Neural progenitor cell (in vitro differentiated cells): ENCODE results near the gene MPO. TPM values are rescaled to one million over a fixed set of nuclear protein-coding genes. Genes with fewer than 3 reads are reported as not detected.

Experiments used
- DNase-seq: peaks from one replicate; pipeline ENCODE4 v3.0.0-alpha.2; 2016; ENCODE audit warnings: low spot score
- H2AFZ ChIP-seq: fragments of 200-600 bp; sonication (generic); replicated peaks from 2 replicates; pipeline ENCODE4 v1.6.1; 2016; ENCODE audit warnings: antibody characterized with exemption
- H3F3A ChIP-seq: fragments of 200-600 bp; sonication (generic); 2 replicates; pipeline ENCODE4 v1.6.1; 2016; ENCODE audit warnings: antibody characterized with exemption, low read depth
- H3K27ac ChIP-seq: fragments of 200-600 bp; sonication (generic); 2 replicates; pipeline ENCODE4 v1.5.1; 2016; ENCODE audit warnings: mild to moderate bottlenecking
- H3K27me3 ChIP-seq: fragments of 200-600 bp; sonication (generic); 2 replicates; pipeline ENCODE4 v1.6.1; 2016; ENCODE audit warnings: mild to moderate bottlenecking, moderate library complexity
- H3K36me3 ChIP-seq: fragments of 200-600 bp; sonication (generic); 2 replicates; pipeline ENCODE4 v1.5.1; 2016
- H3K4me1 ChIP-seq: fragments of 200-600 bp; sonication (generic); 2 replicates; pipeline ENCODE4 v1.6.1; 2016; ENCODE audit warnings: mixed run types
- H3K4me2 ChIP-seq: fragments of 200-600 bp; sonication (generic); 2 replicates; pipeline ENCODE4 v1.6.1; 2016
- H3K4me3 ChIP-seq: fragments of 200-600 bp; sonication (generic); 2 replicates; pipeline ENCODE4 v1.5.1; 2016
- H3K79me2 ChIP-seq: fragments of 200-600 bp; sonication (generic); 2 replicates; pipeline ENCODE4 v1.6.1; 2016; ENCODE audit warnings: low read depth
- H3K9ac ChIP-seq: fragments of 200-600 bp; sonication (generic); 2 replicates; pipeline ENCODE4 v1.6.1; 2016
- H3K9me3 ChIP-seq: fragments of 200-600 bp; sonication (generic); 2 replicates; pipeline ENCODE4 v1.5.1; 2016; ENCODE audit warnings: low read depth
- H4K20me1 ChIP-seq: fragments of 200-600 bp; sonication (generic); 2 replicates; pipeline ENCODE4 v1.6.1; 2016; ENCODE audit warnings: low read depth
- H3K27ac Mint-ChIP-seq: 3 replicates; pipeline ENCODE4 v1.8.0; 2021; ENCODE audit warnings: mixed read lengths
- H3K27me3 Mint-ChIP-seq: 2 replicates; pipeline ENCODE4 v1.8.0; 2022; ENCODE audit warnings: low read depth, mild to moderate bottlenecking, inconsistent platforms, moderate library complexity, mixed read lengths; ENCODE audit not compliant: insufficient read depth
- H3K36me3 Mint-ChIP-seq: 3 replicates; pipeline ENCODE4 v1.8.0; 2021; ENCODE audit warnings: mixed read lengths
- H3K4me1 Mint-ChIP-seq: 3 replicates; pipeline ENCODE4 v1.8.0; 2021; ENCODE audit warnings: mixed read lengths
- H3K4me3 Mint-ChIP-seq: 3 replicates; pipeline ENCODE4 v1.8.0; 2021; ENCODE audit warnings: mild to moderate bottlenecking, moderate library complexity, mixed read lengths
- H3K9me3 Mint-ChIP-seq: 3 replicates; pipeline ENCODE4 v1.8.0; 2020; ENCODE audit warnings: mixed read lengths
- EZH2 ChIP-seq: fragments of 200-600 bp; sonication (generic); IDR thresholded peaks from 2 replicates; pipeline ENCODE4 v1.6.1; 2017; ENCODE audit warnings: antibody characterized with exemption, mild to moderate bottlenecking, moderate library complexity
- EZH2phosphoT487 ChIP-seq: fragments of 200-600 bp; sonication (generic); IDR thresholded peaks from 2 replicates; pipeline ENCODE4 v1.6.1; 2017; ENCODE audit warnings: antibody characterized with exemption
- total RNA-seq: library from RNA; depleted of rRNA; stranded (reverse); fragments of >200 nt; gene quantifications from 2 replicates; pipeline ENCODE4 v1.2.3, GENCODE V29; 2015; ENCODE audit warnings: low replicate concordance
- TF ChIP-seq, protein P1 (sequence below): fragments of 200-600 bp; sonication (generic); IDR thresholded peaks from 2 replicates; pipeline ENCODE4 v1.5.1; 2017; ENCODE audit warnings: antibody characterized with exemption, mild to moderate bottlenecking

MPO gene
- total RNA-seq, 1 donor from 2014 or later = not detected

DNA sequence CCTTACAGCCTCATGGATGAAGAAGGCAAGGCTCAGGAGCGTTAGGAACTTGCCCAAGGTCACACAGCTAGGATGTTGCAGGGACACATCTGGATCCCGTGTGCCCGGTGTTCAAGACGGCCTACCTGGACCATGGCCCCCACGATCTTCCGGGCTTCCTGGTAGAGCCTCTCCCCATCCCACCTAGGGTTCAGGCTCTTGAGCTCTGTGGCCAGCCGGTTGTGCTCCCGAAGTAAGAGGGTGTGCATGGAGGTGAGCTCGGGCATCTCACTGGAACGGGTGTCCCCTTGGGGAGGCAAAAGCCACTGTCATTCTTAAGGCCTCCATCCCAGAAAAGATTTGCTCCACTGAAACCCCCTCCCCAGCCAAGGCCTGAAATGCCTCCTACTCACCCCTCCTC lies 5.3 kb downstream of the MPO start:
- Histone ChIP-seq H4K20me1 (no peaks in the 10 kb centered on the region), H3F3A (no peaks in the 10 kb centered on the region), H3K36me3 (no peaks in the 10 kb centered on the region), H3K27me3 (peaks cover 5% of the 10 kb centered on the region), H3K4me1 (no peaks in the 10 kb centered on the region), H2AFZ (no peak overlapping the region), H3K4me2 (no peak overlapping the region), H3K79me2 (no peaks in the 10 kb centered on the region), H3K27ac (no peak overlapping the region), H3K4me3 (no peak overlapping the region), H3K9ac (no peak overlapping the region), H3K9me3 (no peaks in the 10 kb centered on the region)
- peaks cover 2% of the 10 kb centered on the region for H3K9me3 Mint-ChIP-seq
- H3K27ac Mint-ChIP-seq = no peak overlapping the region
- no peaks in the 10 kb centered on the region for H3K4me1 Mint-ChIP-seq
- peaks cover 3% of the 10 kb centered on the region for H3K27me3 Mint-ChIP-seq
- DNase-seq = no peak
- no peak overlapping the region for H3K4me3 Mint-ChIP-seq
- H3K36me3 Mint-ChIP-seq = no peaks in the 10 kb centered on the region
- TF ChIP-seq EZH2 (no peak), EZH2phosphoT487 (no peak)
- TF ChIP-seq, protein P1, sequence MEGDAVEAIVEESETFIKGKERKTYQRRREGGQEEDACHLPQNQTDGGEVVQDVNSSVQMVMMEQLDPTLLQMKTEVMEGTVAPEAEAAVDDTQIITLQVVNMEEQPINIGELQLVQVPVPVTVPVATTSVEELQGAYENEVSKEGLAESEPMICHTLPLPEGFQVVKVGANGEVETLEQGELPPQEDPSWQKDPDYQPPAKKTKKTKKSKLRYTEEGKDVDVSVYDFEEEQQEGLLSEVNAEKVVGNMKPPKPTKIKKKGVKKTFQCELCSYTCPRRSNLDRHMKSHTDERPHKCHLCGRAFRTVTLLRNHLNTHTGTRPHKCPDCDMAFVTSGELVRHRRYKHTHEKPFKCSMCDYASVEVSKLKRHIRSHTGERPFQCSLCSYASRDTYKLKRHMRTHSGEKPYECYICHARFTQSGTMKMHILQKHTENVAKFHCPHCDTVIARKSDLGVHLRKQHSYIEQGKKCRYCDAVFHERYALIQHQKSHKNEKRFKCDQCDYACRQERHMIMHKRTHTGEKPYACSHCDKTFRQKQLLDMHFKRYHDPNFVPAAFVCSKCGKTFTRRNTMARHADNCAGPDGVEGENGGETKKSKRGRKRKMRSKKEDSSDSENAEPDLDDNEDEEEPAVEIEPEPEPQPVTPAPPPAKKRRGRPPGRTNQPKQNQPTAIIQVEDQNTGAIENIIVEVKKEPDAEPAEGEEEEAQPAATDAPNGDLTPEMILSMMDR = no peak

DNA sequence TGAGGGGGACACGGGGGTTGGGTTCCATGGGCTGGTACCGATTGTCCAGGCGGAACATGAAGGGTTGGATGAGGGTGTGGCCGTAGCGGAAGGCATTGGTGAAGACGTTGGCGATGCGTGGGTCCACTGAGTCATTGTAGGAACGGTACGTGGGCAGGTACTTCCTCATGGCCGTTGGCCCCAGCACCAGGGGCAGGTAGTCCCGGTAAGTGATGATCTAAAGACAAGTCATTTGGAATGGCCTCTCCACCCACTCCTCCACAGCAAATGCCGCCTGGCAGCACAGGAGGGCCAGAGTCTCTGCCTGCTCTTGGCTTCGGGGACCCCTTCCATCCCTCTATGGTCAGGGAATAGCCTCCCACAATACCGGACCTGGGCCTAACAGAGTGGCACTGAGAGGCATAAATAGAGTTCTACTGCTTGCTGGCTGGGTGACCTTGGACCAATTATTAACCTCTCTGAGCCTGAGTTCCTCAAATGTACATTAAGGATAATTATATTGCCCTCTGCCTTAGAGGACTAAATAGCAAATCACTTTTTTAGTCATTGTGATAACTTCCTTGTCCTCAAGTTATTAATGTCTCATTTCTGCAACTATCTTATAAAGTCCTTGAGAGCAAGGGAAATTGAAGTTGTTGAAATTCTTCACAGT lies 7.2 kb downstream of the MPO start:
- Histone ChIP-seq H2AFZ (no peak overlapping the region), H3K9ac (no peak overlapping the region), H3K9me3 (no peaks in the 10 kb centered on the region), H3K4me2 (no peak overlapping the region), H3K27me3 (no peaks in the 10 kb centered on the region), H3F3A (no peaks in the 10 kb centered on the region), H3K4me3 (no peak overlapping the region), H3K4me1 (no peaks in the 10 kb centered on the region), H3K36me3 (no peaks in the 10 kb centered on the region), H4K20me1 (no peaks in the 10 kb centered on the region), H3K79me2 (no peaks in the 10 kb centered on the region), H3K27ac (no peak overlapping the region)
- Mint-ChIP-seq H3K36me3 (no peaks in the 10 kb centered on the region), H3K9me3 (peaks cover 2% of the 10 kb centered on the region), H3K27me3 (peaks cover 2% of the 10 kb centered on the region), H3K4me3 (no peak overlapping the region), H3K4me1 (no peaks in the 10 kb centered on the region), H3K27ac (no peak overlapping the region)
- DNase-seq = no peak
- TF ChIP-seq EZH2 (no peak), EZH2phosphoT487 (no peak)
- TF ChIP-seq, protein P1 = no peak

DNA sequence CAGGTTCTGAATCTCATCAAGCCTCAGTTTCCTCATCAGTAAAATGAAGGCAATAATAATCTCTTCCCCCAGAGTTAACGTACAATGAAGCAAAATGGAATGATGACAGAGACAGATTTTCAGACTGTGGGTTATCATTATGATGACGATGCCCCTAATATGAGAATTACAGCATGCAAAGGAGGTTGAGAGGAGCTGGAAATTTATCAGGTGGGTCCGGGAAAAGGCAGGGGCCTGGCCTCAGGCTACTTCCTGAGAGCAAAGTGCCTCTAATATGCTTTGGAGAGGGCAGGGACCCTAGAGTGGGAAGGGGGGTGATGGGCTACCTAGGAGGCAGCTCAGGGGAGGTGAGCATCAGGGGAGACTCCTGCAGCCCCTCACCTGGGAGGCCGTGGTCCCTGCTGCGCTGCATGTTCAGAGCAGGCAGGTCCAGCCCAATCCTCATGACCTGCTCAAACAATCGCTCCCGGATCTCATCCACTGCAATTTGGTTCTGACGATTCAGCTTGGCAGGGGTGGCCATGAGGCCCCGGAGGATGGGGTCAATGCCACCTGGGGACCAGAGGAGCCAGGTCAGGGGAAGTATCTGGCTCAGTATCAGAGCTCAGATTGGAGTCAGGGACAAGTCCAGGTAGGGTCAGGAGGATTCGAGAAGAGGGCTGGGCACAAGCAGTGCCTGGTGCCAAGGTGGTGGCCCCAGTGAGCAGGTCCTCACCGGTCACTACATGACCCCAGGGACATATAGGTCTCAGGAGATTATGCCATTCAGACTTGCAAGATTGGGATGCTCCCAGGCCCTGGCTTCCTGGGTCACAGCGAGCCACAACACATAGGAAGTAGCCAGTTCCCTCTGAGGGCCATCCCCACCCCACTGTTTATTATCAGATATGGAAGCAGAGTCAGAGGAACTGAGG lies 8.1 kb downstream of the MPO start:
- TF ChIP-seq, protein P1 = no peak
- no peak for TF ChIP-seq EZH2phosphoT487
- TF ChIP-seq EZH2 = no peak
- H3K27me3 Mint-ChIP-seq = peaks cover 2% of the 10 kb centered on the region
- no peaks in the 10 kb centered on the region for H3K9me3 ChIP-seq
- no peaks in the 10 kb centered on the region for H3F3A ChIP-seq
- H3K27me3 ChIP-seq = no peaks in the 10 kb centered on the region
- H3K4me3 Mint-ChIP-seq = no peak overlapping the region
- no peaks in the 10 kb centered on the region for H3K4me1 Mint-ChIP-seq
- no peaks in the 10 kb centered on the region for H3K36me3 Mint-ChIP-seq
- no peak overlapping the region for H3K27ac Mint-ChIP-seq
- no peaks in the 10 kb centered on the region for H3K36me3 ChIP-seq
- no peak overlapping the region for H2AFZ ChIP-seq
- no peak for DNase-seq
- no peak overlapping the region for H3K9ac ChIP-seq
- no peaks in the 10 kb centered on the region for H4K20me1 ChIP-seq
- peaks cover 2% of the 10 kb centered on the region for H3K9me3 Mint-ChIP-seq
- no peak overlapping the region for H3K4me2 ChIP-seq
- H3K4me1 ChIP-seq = no peaks in the 10 kb centered on the region
- H3K4me3 ChIP-seq = no peak overlapping the region
- H3K27ac ChIP-seq = no peak overlapping the region
- H3K79me2 ChIP-seq = no peaks in the 10 kb centered on the region
